Neural progenitor cell (in vitro differentiated cells): ENCODE measurements around the gene PLA2G4B. TPM values are rescaled to one million over a fixed set of nuclear protein-coding genes. Genes with fewer than 3 reads are reported as not detected.

Source experiments
- DNase-seq: peaks from one replicate; pipeline ENCODE4 v3.0.0-alpha.2; 2016; ENCODE audit warnings: low spot score
- H2AFZ ChIP-seq: fragments of 200-600 bp; sonication (generic); replicated peaks from 2 replicates; pipeline ENCODE4 v1.6.1; 2016; ENCODE audit warnings: antibody characterized with exemption
- H3F3A ChIP-seq: fragments of 200-600 bp; sonication (generic); 2 replicates; pipeline ENCODE4 v1.6.1; 2016; ENCODE audit warnings: antibody characterized with exemption, low read depth
- H3K27ac ChIP-seq: fragments of 200-600 bp; sonication (generic); 2 replicates; pipeline ENCODE4 v1.5.1; 2016; ENCODE audit warnings: mild to moderate bottlenecking
- H3K27me3 ChIP-seq: fragments of 200-600 bp; sonication (generic); 2 replicates; pipeline ENCODE4 v1.6.1; 2016; ENCODE audit warnings: mild to moderate bottlenecking, moderate library complexity
- H3K36me3 ChIP-seq: fragments of 200-600 bp; sonication (generic); 2 replicates; pipeline ENCODE4 v1.5.1; 2016
- H3K4me1 ChIP-seq: fragments of 200-600 bp; sonication (generic); 2 replicates; pipeline ENCODE4 v1.6.1; 2016; ENCODE audit warnings: mixed run types
- H3K4me2 ChIP-seq: fragments of 200-600 bp; sonication (generic); 2 replicates; pipeline ENCODE4 v1.6.1; 2016
- H3K4me3 ChIP-seq: fragments of 200-600 bp; sonication (generic); 2 replicates; pipeline ENCODE4 v1.5.1; 2016
- H3K79me2 ChIP-seq: fragments of 200-600 bp; sonication (generic); 2 replicates; pipeline ENCODE4 v1.6.1; 2016; ENCODE audit warnings: low read depth
- H3K9ac ChIP-seq: fragments of 200-600 bp; sonication (generic); 2 replicates; pipeline ENCODE4 v1.6.1; 2016
- H3K9me3 ChIP-seq: fragments of 200-600 bp; sonication (generic); 2 replicates; pipeline ENCODE4 v1.5.1; 2016; ENCODE audit warnings: low read depth
- H4K20me1 ChIP-seq: fragments of 200-600 bp; sonication (generic); 2 replicates; pipeline ENCODE4 v1.6.1; 2016; ENCODE audit warnings: low read depth
- H3K27ac Mint-ChIP-seq: 3 replicates; pipeline ENCODE4 v1.8.0; 2021; ENCODE audit warnings: mixed read lengths
- H3K27me3 Mint-ChIP-seq: 2 replicates; pipeline ENCODE4 v1.8.0; 2022; ENCODE audit warnings: low read depth, mild to moderate bottlenecking, inconsistent platforms, moderate library complexity, mixed read lengths; ENCODE audit not compliant: insufficient read depth
- H3K36me3 Mint-ChIP-seq: 3 replicates; pipeline ENCODE4 v1.8.0; 2021; ENCODE audit warnings: mixed read lengths
- H3K4me1 Mint-ChIP-seq: 3 replicates; pipeline ENCODE4 v1.8.0; 2021; ENCODE audit warnings: mixed read lengths
- H3K4me3 Mint-ChIP-seq: 3 replicates; pipeline ENCODE4 v1.8.0; 2021; ENCODE audit warnings: mild to moderate bottlenecking, moderate library complexity, mixed read lengths
- H3K9me3 Mint-ChIP-seq: 3 replicates; pipeline ENCODE4 v1.8.0; 2020; ENCODE audit warnings: mixed read lengths
- EZH2 ChIP-seq: fragments of 200-600 bp; sonication (generic); IDR thresholded peaks from 2 replicates; pipeline ENCODE4 v1.6.1; 2017; ENCODE audit warnings: antibody characterized with exemption, mild to moderate bottlenecking, moderate library complexity
- EZH2phosphoT487 ChIP-seq: fragments of 200-600 bp; sonication (generic); IDR thresholded peaks from 2 replicates; pipeline ENCODE4 v1.6.1; 2017; ENCODE audit warnings: antibody characterized with exemption
- total RNA-seq: library from RNA; depleted of rRNA; stranded (reverse); fragments of >200 nt; gene quantifications from 2 replicates; pipeline ENCODE4 v1.2.3, GENCODE V29; 2015; ENCODE audit warnings: low replicate concordance
- TF ChIP-seq, protein P1 (sequence below): fragments of 200-600 bp; sonication (generic); IDR thresholded peaks from 2 replicates; pipeline ENCODE4 v1.5.1; 2017; ENCODE audit warnings: antibody characterized with exemption, mild to moderate bottlenecking

PLA2G4B gene
- total RNA-seq, 1 donor from 2014 or later, result 2.0 TPM

DNA sequence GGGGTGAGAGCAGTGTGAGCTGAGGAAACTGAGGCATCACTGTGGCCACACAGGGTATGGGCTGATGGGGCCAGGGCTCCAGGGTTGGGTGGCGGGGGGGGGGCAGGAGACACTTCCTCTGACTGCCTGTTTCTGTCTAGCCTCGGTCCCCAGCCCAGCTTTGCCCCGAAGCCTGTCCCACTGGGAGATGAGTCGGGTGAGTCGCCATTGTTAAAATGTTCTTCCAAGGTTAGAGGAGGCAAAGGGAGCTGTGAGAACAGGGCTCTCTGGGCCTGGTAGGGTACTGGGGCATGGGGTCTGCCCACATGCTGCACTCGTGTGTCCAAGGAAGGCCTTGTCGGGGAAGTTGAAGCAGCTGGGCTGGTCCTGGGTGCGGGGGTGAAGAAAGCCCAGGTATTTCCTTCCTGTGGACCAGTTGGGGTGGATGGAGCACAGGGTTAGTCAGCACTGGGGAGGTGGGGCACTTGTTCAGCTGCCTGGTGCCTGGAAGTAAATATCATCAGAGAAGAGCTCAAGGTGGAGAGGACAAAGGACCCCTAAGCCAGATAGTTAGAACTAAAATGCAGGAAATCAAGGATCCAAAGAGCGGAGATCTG lies 19.1 kb upstream of the PLA2G4B start:
- Histone ChIP-seq H3K9ac (no peak overlapping the region), H3K9me3 (no peaks in the 10 kb centered on the region), H3K4me3 (no peak overlapping the region), H3K79me2 (no peaks in the 10 kb centered on the region), H4K20me1 (no peaks in the 10 kb centered on the region), H3K36me3 (no peaks in the 10 kb centered on the region), H3K4me2 (no peak overlapping the region), H3F3A (no peaks in the 10 kb centered on the region), H2AFZ (no peak overlapping the region), H3K4me1 (no peaks in the 10 kb centered on the region), H3K27ac (no peak overlapping the region), H3K27me3 (no peaks in the 10 kb centered on the region)
- no peaks in the 10 kb centered on the region for H3K9me3 Mint-ChIP-seq
- no peak for DNase-seq
- H3K27ac Mint-ChIP-seq, result no peak overlapping the region
- H3K27me3 Mint-ChIP-seq, result peaks cover 2% of the 10 kb centered on the region
- H3K4me1 Mint-ChIP-seq, result no peaks in the 10 kb centered on the region
- H3K36me3 Mint-ChIP-seq, result peaks cover 32% of the 10 kb centered on the region
- TF ChIP-seq EZH2 (no peak), EZH2phosphoT487 (no peak)
- TF ChIP-seq, protein P1, sequence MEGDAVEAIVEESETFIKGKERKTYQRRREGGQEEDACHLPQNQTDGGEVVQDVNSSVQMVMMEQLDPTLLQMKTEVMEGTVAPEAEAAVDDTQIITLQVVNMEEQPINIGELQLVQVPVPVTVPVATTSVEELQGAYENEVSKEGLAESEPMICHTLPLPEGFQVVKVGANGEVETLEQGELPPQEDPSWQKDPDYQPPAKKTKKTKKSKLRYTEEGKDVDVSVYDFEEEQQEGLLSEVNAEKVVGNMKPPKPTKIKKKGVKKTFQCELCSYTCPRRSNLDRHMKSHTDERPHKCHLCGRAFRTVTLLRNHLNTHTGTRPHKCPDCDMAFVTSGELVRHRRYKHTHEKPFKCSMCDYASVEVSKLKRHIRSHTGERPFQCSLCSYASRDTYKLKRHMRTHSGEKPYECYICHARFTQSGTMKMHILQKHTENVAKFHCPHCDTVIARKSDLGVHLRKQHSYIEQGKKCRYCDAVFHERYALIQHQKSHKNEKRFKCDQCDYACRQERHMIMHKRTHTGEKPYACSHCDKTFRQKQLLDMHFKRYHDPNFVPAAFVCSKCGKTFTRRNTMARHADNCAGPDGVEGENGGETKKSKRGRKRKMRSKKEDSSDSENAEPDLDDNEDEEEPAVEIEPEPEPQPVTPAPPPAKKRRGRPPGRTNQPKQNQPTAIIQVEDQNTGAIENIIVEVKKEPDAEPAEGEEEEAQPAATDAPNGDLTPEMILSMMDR, result no peak
- no peak overlapping the region for H3K4me3 Mint-ChIP-seq

DNA sequence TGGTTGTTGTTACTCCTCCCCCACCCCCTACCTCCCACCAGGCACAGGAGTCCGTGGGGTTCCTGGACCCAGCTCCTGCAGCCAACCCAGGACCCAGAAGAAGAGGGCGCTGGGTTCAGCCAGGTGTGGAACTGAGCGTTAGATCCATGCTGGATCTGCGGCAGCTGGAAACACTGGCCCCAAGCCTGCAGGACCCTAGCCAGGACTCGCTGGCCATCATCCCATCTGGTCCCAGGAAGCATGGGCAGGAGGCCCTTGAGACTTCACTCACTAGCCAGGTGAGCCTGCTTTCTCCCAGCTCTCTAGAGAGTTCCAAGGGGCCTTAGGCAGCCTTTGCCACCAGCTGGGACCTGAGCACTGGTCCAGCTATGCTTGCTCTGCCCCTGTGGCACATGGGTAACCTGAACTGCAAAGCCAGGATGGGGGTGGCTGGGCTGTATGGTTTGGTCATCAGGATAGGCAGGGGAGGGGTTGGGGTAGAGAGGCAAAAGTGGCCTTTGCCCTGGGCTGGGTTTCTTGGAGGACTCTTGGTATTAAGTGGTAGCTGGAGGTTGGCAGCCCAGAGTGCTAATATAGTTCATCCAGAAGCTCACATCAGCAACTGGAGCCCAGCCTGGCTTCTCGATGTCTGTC lies 17.7 kb upstream of the PLA2G4B start:
- no peak overlapping the region for H3K9ac ChIP-seq
- Mint-ChIP-seq H3K27ac (no peak overlapping the region), H3K36me3 (peaks cover 33% of the 10 kb centered on the region), H3K27me3 (peaks cover 2% of the 10 kb centered on the region), H3K4me1 (peaks cover 4% of the 10 kb centered on the region), H3K9me3 (no peaks in the 10 kb centered on the region), H3K4me3 (no peak overlapping the region)
- no peak overlapping the region for H3K4me2 ChIP-seq
- no peaks in the 10 kb centered on the region for H3K27me3 ChIP-seq
- no peaks in the 10 kb centered on the region for H3K79me2 ChIP-seq
- H4K20me1 ChIP-seq, result no peaks in the 10 kb centered on the region
- TF ChIP-seq EZH2 (no peak), EZH2phosphoT487 (no peak)
- TF ChIP-seq, protein P1, result no peak
- no peak overlapping the region for H3K27ac ChIP-seq
- no peaks in the 10 kb centered on the region for H3K9me3 ChIP-seq
- H3K4me3 ChIP-seq, result no peak overlapping the region
- peaks cover 3% of the 10 kb centered on the region for H3F3A ChIP-seq
- no peak for DNase-seq
- H2AFZ ChIP-seq, result no peak overlapping the region
- H3K4me1 ChIP-seq, result peaks cover 7% of the 10 kb centered on the region
- H3K36me3 ChIP-seq, result no peaks in the 10 kb centered on the region

DNA sequence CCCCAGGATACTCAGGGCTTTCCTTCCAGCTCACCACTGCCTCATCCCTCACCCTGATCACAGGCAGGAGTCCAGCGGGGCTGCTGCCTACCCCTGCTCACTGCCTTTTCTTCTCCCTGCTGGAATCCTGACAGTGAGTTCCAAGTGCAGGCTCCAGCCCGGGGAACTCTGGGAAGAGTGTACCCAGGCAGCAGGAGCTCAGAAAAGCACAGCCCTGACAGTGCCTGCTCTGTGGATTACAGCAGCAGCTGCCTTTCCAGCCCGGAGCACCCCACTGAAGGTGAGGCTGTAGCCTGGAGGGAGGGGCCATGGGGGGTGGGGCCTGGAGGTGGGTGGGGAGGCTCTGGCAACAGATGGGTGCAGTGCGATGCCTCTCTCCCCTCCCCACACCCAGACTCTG lies 16.8 kb upstream of the PLA2G4B start:
- Histone ChIP-seq H2AFZ (no peak overlapping the region), H3K4me1 (peaks cover 7% of the 10 kb centered on the region), H3K9ac (no peak overlapping the region), H3K36me3 (no peaks in the 10 kb centered on the region), H3F3A (peaks cover 6% of the 10 kb centered on the region), H4K20me1 (no peaks in the 10 kb centered on the region), H3K27me3 (peaks cover 2% of the 10 kb centered on the region), H3K9me3 (no peaks in the 10 kb centered on the region), H3K4me2 (no peak overlapping the region), H3K79me2 (no peaks in the 10 kb centered on the region), H3K27ac (no peak overlapping the region), H3K4me3 (no peak overlapping the region)
- TF ChIP-seq EZH2phosphoT487 (no peak), EZH2 (no peak)
- TF ChIP-seq, protein P1, result no peak
- Mint-ChIP-seq H3K9me3 (no peaks in the 10 kb centered on the region), H3K36me3 (peaks cover 31% of the 10 kb centered on the region), H3K27ac (no peak overlapping the region), H3K4me1 (peaks cover 7% of the 10 kb centered on the region), H3K27me3 (peaks cover 2% of the 10 kb centered on the region), H3K4me3 (no peak overlapping the region)
- DNase-seq, result no peak
